ENCODE results near the gene HOXA9. TPM values are rescaled to one million over a fixed set of nuclear protein-coding genes. Genes with fewer than 3 reads are reported as not detected.

The HOXA9 gene
- total RNA-seq, 2 experiments from 2014 or later: not detected

GRCh38 chr7:27188386-27189294, 23.3 kb upstream of the HOXA9 start:
- Histone ChIP-seq H3K4me3 (ENCODE audit: low read depth, low read length, poor library complexity, severe bottlenecking) (no peak overlapping the region), H3K27ac (ENCODE audit: low read depth, low read length, poor library complexity, severe bottlenecking) (no peak overlapping the region), H4K20me1 (ENCODE audit: insufficient read depth, low read length) (no peaks in the 10 kb centered on the region), H3K79me2 (ENCODE audit: insufficient read depth, low read depth, low read length) (no peaks in the 10 kb centered on the region), H3K9me2 (ENCODE audit: insufficient read depth, low read length) (no peaks in the 10 kb centered on the region), H2AFZ (ENCODE audit: low read length) (no peak overlapping the region), H3K4me1 (ENCODE audit: insufficient read depth, low read length, poor library complexity, severe bottlenecking) (no peaks in the 10 kb centered on the region), H3K36me3 (ENCODE audit: insufficient read depth, low read length) (no peaks in the 10 kb centered on the region), H3K9me3 (ENCODE audit: low read length) (no peaks in the 10 kb centered on the region), H3K4me2 (ENCODE audit: low read length) (no peak overlapping the region)
- POLR2A ChIA-PET: no interaction called here
- CTCF ChIA-PET (ENCODE audit: unreplicated experiment): no interaction called here
- no TSS peak for BruUV-seq (replicated peaks)
- no peak for DNase-seq (ENCODE audit: low spot score)
- intact Hi-C loops (cut with micrococcal nuclease; ENCODE audit: unreplicated experiment): no loop called here
- TF ChIP-seq CTCF (conservative IDR thresholded peaks at IDR 0.05; ENCODE audit: low read length) (no peak), EZH2phosphoT487 (IDR thresholded peaks at IDR 0.05; ENCODE audit: borderline replicate concordance, low read depth, low read length) (no peak)

GRCh38 chr7:27187475-27188385, 22.4 kb upstream of the HOXA9 start:
- intact Hi-C loops (cut with micrococcal nuclease; ENCODE audit: unreplicated experiment): no loop called here
- POLR2A ChIA-PET: interaction anchor here (0.6 kb wide), 1 partner anchor 338 kb away, joined by 4 read pairs; no protein-coding TSS in a partner anchor

More at GRCh38 chr7:27187475-27188385, 22.4 kb upstream of the HOXA9 start:
- DNase-seq (ENCODE audit: low spot score): no peak
- no peaks in the 10 kb centered on the region for H3K79me2 ChIP-seq (ENCODE audit: insufficient read depth, low read depth, low read length)
- TF ChIP-seq EZH2phosphoT487 (IDR thresholded peaks at IDR 0.05; ENCODE audit: borderline replicate concordance, low read depth, low read length) (no peak), CTCF (conservative IDR thresholded peaks at IDR 0.05; ENCODE audit: low read length) (no peak)
- no peaks in the 10 kb centered on the region for H3K9me2 ChIP-seq (ENCODE audit: insufficient read depth, low read length)
- H4K20me1 ChIP-seq (ENCODE audit: insufficient read depth, low read length): no peaks in the 10 kb centered on the region
- no peak overlapping the region for H2AFZ ChIP-seq (ENCODE audit: low read length)
- no TSS peak for BruUV-seq (replicated peaks)
- H3K4me2 ChIP-seq (ENCODE audit: low read length): no peak overlapping the region
- H3K27ac ChIP-seq (ENCODE audit: low read depth, low read length, poor library complexity, severe bottlenecking): no peak overlapping the region
- no peaks in the 10 kb centered on the region for H3K9me3 ChIP-seq (ENCODE audit: low read length)
- H3K36me3 ChIP-seq (ENCODE audit: insufficient read depth, low read length): no peaks in the 10 kb centered on the region
- no peaks in the 10 kb centered on the region for H3K4me1 ChIP-seq (ENCODE audit: insufficient read depth, low read length, poor library complexity, severe bottlenecking)
- CTCF ChIA-PET (ENCODE audit: unreplicated experiment): no interaction called here
- H3K4me3 ChIP-seq (ENCODE audit: low read depth, low read length, poor library complexity, severe bottlenecking): no peak overlapping the region

Data from OCI-LY7 (cell line).